GM12878 (cell line): Measurements from ENCODE around the gene MEAK7. TPM values are rescaled to one million over a fixed set of nuclear protein-coding genes. Genes with fewer than 3 reads are reported as not detected.

ENCODE experiments used
- ATAC-seq: fragments of 200-7000 bp; cut with Tn5 transposase; 3 replicates; pipeline ENCODE4 v1.9.1; 2020; ENCODE audit warnings: mild to moderate bottlenecking, moderate library complexity
- BruUV-seq: library from RNA; stranded (reverse); fragments of 400-500 nt; replicated peaks from 2 replicates; lab custom pipeline; 2021; lab: Mats Ljungman, UMichigan
- CTCF ChIA-PET: fragments of 300-600 bp; sonication (Branson Sonifier 250); formaldehyde crosslinking; extraction: SDS; loops from one replicate; lab custom pipeline; 2021; ENCODE audit warnings: inconsistent platforms; lab: Yijun Ruan, JAX
- POLR2A ChIA-PET: fragments of 350-600 bp; formaldehyde crosslinking; extraction: SDS; loops from one replicate; lab custom pipeline; 2021; ENCODE audit warnings: inconsistent platforms; lab: Charles Lee
- RAD21 ChIA-PET: fragments of 300-600 bp; sonication (Branson Sonifier 250); formaldehyde crosslinking; loops from one replicate; lab custom pipeline; 2023; ENCODE audit warnings: antibody characterized with exemption; ENCODE audit not compliant: unreplicated experiment; lab: Charles Lee
- SMC1A ChIA-PET: fragments of 300-600 bp; sonication (Branson Sonifier 250); formaldehyde crosslinking; loops from one replicate; lab custom pipeline; 2023; ENCODE audit not compliant: unreplicated experiment, uncharacterized antibody; lab: Charles Lee
- DNase-seq: peaks from one replicate; pipeline ENCODE4 v3.0.0-alpha.2; 2011; ENCODE audit warnings: low read depth, low spot score
- FAIRE-seq: peaks from 3 replicates; lab custom pipeline; 2011; peaks lifted over from hg19 to GRCh38; lab: Jason Lieb, UNC
- H2AFZ ChIP-seq: 2 replicates; pipeline ENCODE4 v1.6.0; 2011; ENCODE audit warnings: low read depth, low read length, control low read depth; ENCODE audit not compliant: control insufficient read depth
- H3K27ac ChIP-seq: 2 replicates; pipeline ENCODE4 v1.5.1; 2011; ENCODE audit warnings: control low read depth; ENCODE audit not compliant: control insufficient read depth, insufficient read depth
- H3K27me3 ChIP-seq, 2 experiments: replicated peaks in 1 of 2; 2 replicates each; pipeline versions ENCODE4 v1.6.0 to v1.6.1; 2011; ENCODE audit warnings: low read length in 1 of 2; ENCODE audit not compliant: control insufficient read depth in 2 of 2, insufficient read depth in 2 of 2
- H3K36me3 ChIP-seq, 2 experiments: 2 replicates each; pipeline ENCODE4 v1.5.1; 2011; ENCODE audit warnings: low read length in 1 of 2; ENCODE audit not compliant: control insufficient read depth in 2 of 2, insufficient read depth in 2 of 2
- H3K4me1 ChIP-seq: 2 replicates; pipeline ENCODE4 v1.6.1; 2011; ENCODE audit warnings: mild to moderate bottlenecking, low read length, moderate library complexity, mixed read lengths; ENCODE audit not compliant: control insufficient read depth, insufficient read depth
- H3K4me2 ChIP-seq: 2 replicates; pipeline ENCODE4 v1.6.0; 2011; ENCODE audit warnings: control low read depth; ENCODE audit not compliant: control insufficient read depth, insufficient read depth
- H3K4me3 ChIP-seq: fragments of 200-600 bp; sonication (generic); 2 replicates; pipeline ENCODE4 v1.5.1; 2016
- H3K79me2 ChIP-seq: 2 replicates; pipeline ENCODE4 v1.6.0; 2011; ENCODE audit warnings: low read length; ENCODE audit not compliant: control insufficient read depth, insufficient read depth
- H3K9ac ChIP-seq: 2 replicates; pipeline ENCODE4 v1.8.0; 2011; ENCODE audit warnings: low read length, control low read depth, mixed read lengths; ENCODE audit not compliant: control insufficient read depth, insufficient read depth
- H3K9me3 ChIP-seq: replicated peaks from 3 replicates; pipeline ENCODE4 v1.5.1; 2011; ENCODE audit warnings: mild to moderate bottlenecking, low read length; ENCODE audit not compliant: control insufficient read depth, insufficient read depth
- H4K20me1 ChIP-seq: 2 replicates; pipeline ENCODE4 v1.6.0; 2011; ENCODE audit not compliant: control insufficient read depth, insufficient read depth
- ATF2 ChIP-seq: IDR thresholded peaks from 2 replicates; pipeline ENCODE4 v1.6.1; 2012; ENCODE audit warnings: low read length, inconsistent platforms
- BCL11A ChIP-seq: IDR thresholded peaks from 2 replicates; pipeline ENCODE4 v1.6.1; 2011; ENCODE audit warnings: low read depth, low read length
- CHD4 ChIP-seq: fragments of 200-600 bp; sonication (generic); IDR thresholded peaks from 2 replicates; pipeline ENCODE4 v1.6.1; 2016; ENCODE audit warnings: mild to moderate bottlenecking
- EP300 ChIP-seq, 2 experiments: fragments of 150-350 bp in 1 of 2; IDR thresholded peaks; 2 replicates each; pipeline ENCODE4 v1.6.1; 2011 to 2012; ENCODE audit warnings: low read depth in 2 of 2, low read length in 2 of 2, borderline replicate concordance in 1 of 2, improper control_type of control experiment in 1 of 2, inconsistent platforms in 1 of 2; ENCODE audit not compliant: control insufficient read depth in 1 of 2
- FOS ChIP-seq: IDR thresholded peaks from 3 replicates; pipeline ENCODE4 v1.6.1; 2011; ENCODE audit warnings: borderline replicate concordance; ENCODE audit not compliant: insufficient read length; ENCODE audit errors: extremely low read depth
- IRF4 ChIP-seq: IDR thresholded peaks from 2 replicates; pipeline ENCODE4 v1.6.1; 2011; ENCODE audit warnings: low read depth, low read length
- IRF5 ChIP-seq: fragments of 450-650 bp; IDR thresholded peaks from 2 replicates; pipeline ENCODE4 v1.6.1; 2017; ENCODE audit warnings: borderline replicate concordance
- PAX8 ChIP-seq: fragments of 450-650 bp; IDR thresholded peaks from 2 replicates; pipeline ENCODE4 v1.6.1; 2017; ENCODE audit warnings: mild to moderate bottlenecking, moderate library complexity
- RCOR1 ChIP-seq: conservative IDR thresholded peaks from 2 replicates; pipeline ENCODE4 v1.6.1; 2012; ENCODE audit warnings: low read depth, low read length, improper control_type of control experiment
- RFX5 ChIP-seq: IDR thresholded peaks from 2 replicates; pipeline ENCODE4 v1.6.1; 2011; ENCODE audit warnings: low read depth, low read length, improper control_type of control experiment
- TBL1XR1 ChIP-seq: IDR thresholded peaks from 2 replicates; pipeline ENCODE4 v1.6.1; 2012; ENCODE audit warnings: low read depth, low read length, improper control_type of control experiment
- WRNIP1 ChIP-seq: IDR thresholded peaks from 2 replicates; pipeline ENCODE4 v1.6.1; 2011; ENCODE audit warnings: low read depth, low read length, improper control_type of control experiment, borderline replicate concordance
- YY1 ChIP-seq: IDR thresholded peaks from 2 replicates; pipeline ENCODE4 v1.6.1; 2011; ENCODE audit warnings: low read depth, mild to moderate bottlenecking, low read length
- WGBS: methylation state at CpG from one replicate; pipeline ENCODE4 v1.1.6; 2016; ENCODE audit warnings: low lambda C conversion rate; ENCODE audit not compliant: insufficient replicate concordance, insufficient coverage; ENCODE audit errors: missing lambda C conversion rate; 5-methylcytosine and 5-hydroxymethylcytosine counted together
- in situ Hi-C: fragments of 300-500 bp; cut with MboI; formaldehyde crosslinking; loops from 9 replicates; pipeline ENCODE4 v1.14.3; 2018; ENCODE audit warnings: mixed read lengths
- intact Hi-C: fragments of 100-400 bp; cut with micrococcal nuclease; formaldehyde crosslinking; loops from one replicate; pipeline ENCODE4 v1.14.2; 2022; ENCODE audit not compliant: unreplicated experiment
- polyA plus RNA-seq, 11 experiments: library from polyadenylated mRNA; depleted of rRNA in 4 of 11; unstranded in 6 of 11; stranded (reverse) in 5 of 11; fragments of >200 nt; fragmentation: Nextera tagmentation in 4 of 11; fragmentation: Illumina TruSeq in 1 of 11; extraction: Ambion mirVana in 4 of 11; extraction: Trizol in 1 of 11; gene quantifications; 1 replicate in 1 of 11; 2 replicates in 10 of 11; pipeline versions ENCODE4 v1.2.1 to v1.2.3, GENCODE V29; 2011 to 2016; ENCODE audit warnings: inconsistent platforms in 2 of 11, missing spikeins in 2 of 11, low read depth in 1 of 11
- total RNA-seq, 4 experiments: library from RNA; depleted of rRNA in 3 of 4; stranded (reverse); fragments of >200 nt in 3 of 4; fragmentation: Illumina TruSeq in 1 of 4; extraction: Trizol in 1 of 4; gene quantifications; 2 replicates each; pipeline versions ENCODE4 v1.2.1 to v1.2.3, GENCODE V29; 2013 to 2021
- TF ChIP-seq, protein P1 (sequence below): fragments of 450-650 bp; conservative IDR thresholded peaks from 2 replicates; pipeline ENCODE4 v1.6.1; 2017; ENCODE audit warnings: mild to moderate bottlenecking, moderate library complexity
- TF ChIP-seq, protein P2 (sequence below): IDR thresholded peaks from 2 replicates; pipeline ENCODE4 v1.6.1; 2011; ENCODE audit warnings: borderline replicate concordance, low read depth, mild to moderate bottlenecking, moderate library complexity, mixed read lengths, low read length; ENCODE audit not compliant: insufficient read depth; ENCODE audit errors: extremely low read length

Gene MEAK7
- total and polyA plus RNA-seq, 10 of the 15 experiments (the other 5 are each of a cell fraction or from before 2014, with no cell fraction given) = 1.4 to 11.9 (median 6.4) TPM

- TF ChIP-seq, protein P1, sequence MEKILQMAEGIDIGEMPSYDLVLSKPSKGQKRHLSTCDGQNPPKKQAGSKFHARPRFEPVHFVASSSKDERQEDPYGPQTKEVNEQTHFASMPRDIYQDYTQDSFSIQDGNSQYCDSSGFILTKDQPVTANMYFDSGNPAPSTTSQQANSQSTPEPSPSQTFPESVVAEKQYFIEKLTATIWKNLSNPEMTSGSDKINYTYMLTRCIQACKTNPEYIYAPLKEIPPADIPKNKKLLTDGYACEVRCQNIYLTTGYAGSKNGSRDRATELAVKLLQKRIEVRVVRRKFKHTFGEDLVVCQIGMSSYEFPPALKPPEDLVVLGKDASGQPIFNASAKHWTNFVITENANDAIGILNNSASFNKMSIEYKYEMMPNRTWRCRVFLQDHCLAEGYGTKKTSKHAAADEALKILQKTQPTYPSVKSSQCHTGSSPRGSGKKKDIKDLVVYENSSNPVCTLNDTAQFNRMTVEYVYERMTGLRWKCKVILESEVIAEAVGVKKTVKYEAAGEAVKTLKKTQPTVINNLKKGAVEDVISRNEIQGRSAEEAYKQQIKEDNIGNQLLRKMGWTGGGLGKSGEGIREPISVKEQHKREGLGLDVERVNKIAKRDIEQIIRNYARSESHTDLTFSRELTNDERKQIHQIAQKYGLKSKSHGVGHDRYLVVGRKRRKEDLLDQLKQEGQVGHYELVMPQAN = no peak
- peak; percentile 53; a peak in 2 of 4 replicates for TF ChIP-seq EP300 (IDR thresholded peaks at IDR 0.05; ENCODE audit: borderline replicate concordance in 1 of 2, control insufficient read depth in 1 of 2, low read depth in 2 of 2, low read length in 2 of 2)
Observed at GRCh38 chr16:84519855-84520254, 15.4 kb upstream of the MEAK7 start (continued).

- POLR2A ChIA-PET = interaction anchor here (0.6 to 1.9 kb wide), 4 partner anchors 9 to 98 kb away, joined by 3 to 7 read pairs (median 4); no protein-coding TSS in a partner anchor
- TF ChIP-seq IRF5 (no peak), ATF2 (no peak), FOS (no peak), WRNIP1 (no peak), TBL1XR1 (no peak), YY1 (no peak), RCOR1 (no peak), CHD4 (no peak), BCL11A (no peak), PAX8 (no peak), IRF4 (no peak), RFX5 (no peak)
- TF ChIP-seq, protein P2, sequence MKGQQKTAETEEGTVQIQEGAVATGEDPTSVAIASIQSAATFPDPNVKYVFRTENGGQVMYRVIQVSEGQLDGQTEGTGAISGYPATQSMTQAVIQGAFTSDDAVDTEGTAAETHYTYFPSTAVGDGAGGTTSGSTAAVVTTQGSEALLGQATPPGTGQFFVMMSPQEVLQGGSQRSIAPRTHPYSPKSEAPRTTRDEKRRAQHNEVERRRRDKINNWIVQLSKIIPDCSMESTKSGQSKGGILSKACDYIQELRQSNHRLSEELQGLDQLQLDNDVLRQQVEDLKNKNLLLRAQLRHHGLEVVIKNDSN = no peak
- CTCF ChIA-PET = interaction anchor here (1.5 to 3.4 kb wide), 10 partner anchors 8 to 219 kb away, joined by 3 to 18 read pairs (median 6); no protein-coding TSS in a partner anchor
- H3K79me2 ChIP-seq = no peaks in the 10 kb centered on the region
- no peak overlapping the region for H2AFZ ChIP-seq
- no peak overlapping the region for H3K4me3 ChIP-seq
- intact Hi-C loops (no loop called here), in situ Hi-C loops (loop anchor here (25.0 kb wide), 1 partner anchor 443 kb away; no protein-coding TSS in a partner anchor)
- SMC1A ChIA-PET = interaction anchor here (0.7 to 13.2 kb wide), 8 partner anchors 10 to 102 kb away, joined by 3 to 183 read pairs (median 6); no protein-coding TSS in a partner anchor
- no TSS peak for BruUV-seq
- H3K9me3 ChIP-seq = no peaks in the 10 kb centered on the region
- 88% methylated on average over 17 of the region's 17 CpGs for WGBS
- DNase-seq (no peak), ATAC-seq (no peak), FAIRE-seq (no peak)
- no peaks in the 10 kb centered on the region for H3K27me3 ChIP-seq
- no peaks in the 10 kb centered on the region for H3K36me3 ChIP-seq
- H3K9ac ChIP-seq = no peak overlapping the region
- no peak overlapping the region for H3K27ac ChIP-seq
- H3K4me2 ChIP-seq = no peak overlapping the region
- RAD21 ChIA-PET = interaction anchor here (0.6 to 2.1 kb wide), 11 partner anchors 8 to 126 kb away, joined by 3 to 6 read pairs (median 3); no protein-coding TSS in a partner anchor
- H3K4me1 ChIP-seq = peaks cover 34% of the 10 kb centered on the region
- H4K20me1 ChIP-seq = no peaks in the 10 kb centered on the region
Observed at GRCh38 chr16:84518804-84519341, 14.4 kb upstream of the MEAK7 start.
